Measurements from ENCODE around the gene ALG14.

GRCh38 chr1:95089650-95090287 is 17.0 kb upstream of the ALG14 start:
- TF ChIP-seq, protein P1, sequence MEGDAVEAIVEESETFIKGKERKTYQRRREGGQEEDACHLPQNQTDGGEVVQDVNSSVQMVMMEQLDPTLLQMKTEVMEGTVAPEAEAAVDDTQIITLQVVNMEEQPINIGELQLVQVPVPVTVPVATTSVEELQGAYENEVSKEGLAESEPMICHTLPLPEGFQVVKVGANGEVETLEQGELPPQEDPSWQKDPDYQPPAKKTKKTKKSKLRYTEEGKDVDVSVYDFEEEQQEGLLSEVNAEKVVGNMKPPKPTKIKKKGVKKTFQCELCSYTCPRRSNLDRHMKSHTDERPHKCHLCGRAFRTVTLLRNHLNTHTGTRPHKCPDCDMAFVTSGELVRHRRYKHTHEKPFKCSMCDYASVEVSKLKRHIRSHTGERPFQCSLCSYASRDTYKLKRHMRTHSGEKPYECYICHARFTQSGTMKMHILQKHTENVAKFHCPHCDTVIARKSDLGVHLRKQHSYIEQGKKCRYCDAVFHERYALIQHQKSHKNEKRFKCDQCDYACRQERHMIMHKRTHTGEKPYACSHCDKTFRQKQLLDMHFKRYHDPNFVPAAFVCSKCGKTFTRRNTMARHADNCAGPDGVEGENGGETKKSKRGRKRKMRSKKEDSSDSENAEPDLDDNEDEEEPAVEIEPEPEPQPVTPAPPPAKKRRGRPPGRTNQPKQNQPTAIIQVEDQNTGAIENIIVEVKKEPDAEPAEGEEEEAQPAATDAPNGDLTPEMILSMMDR (tag by site-specific recombination; IDR thresholded peaks at IDR 0.05): no peak
- TF ChIP-seq ZNF776 (tag by site-specific recombination; IDR thresholded peaks at IDR 0.05; ENCODE audit: borderline replicate concordance): no peak

Measured in HEK293 (cell line).